AG10803 (cell line): ENCODE results near the gene SLC9A9.

ENCODE experiments used
- DNase-seq: peaks from one replicate; pipeline ENCODE4 v3.0.0; 2010; ENCODE audit warnings: low read depth
- H3K4me3 ChIP-seq: 2 replicates; pipeline ENCODE4 v1.5.1; 2011; ENCODE audit warnings: mild to moderate bottlenecking, low read length, control low read depth
- TF ChIP-seq, protein P1 (sequence below): conservative IDR thresholded peaks from 2 replicates; pipeline ENCODE4 v1.5.1; 2011; ENCODE audit warnings: mild to moderate bottlenecking, low read length, control low read depth, inconsistent platforms

Gene SLC9A9

GRCh38 chr3:143396790-143397189, 451.5 kb downstream of the SLC9A9 start:
- no peak for DNase-seq
- H3K4me3 ChIP-seq = no peak overlapping the region
- TF ChIP-seq, protein P1, sequence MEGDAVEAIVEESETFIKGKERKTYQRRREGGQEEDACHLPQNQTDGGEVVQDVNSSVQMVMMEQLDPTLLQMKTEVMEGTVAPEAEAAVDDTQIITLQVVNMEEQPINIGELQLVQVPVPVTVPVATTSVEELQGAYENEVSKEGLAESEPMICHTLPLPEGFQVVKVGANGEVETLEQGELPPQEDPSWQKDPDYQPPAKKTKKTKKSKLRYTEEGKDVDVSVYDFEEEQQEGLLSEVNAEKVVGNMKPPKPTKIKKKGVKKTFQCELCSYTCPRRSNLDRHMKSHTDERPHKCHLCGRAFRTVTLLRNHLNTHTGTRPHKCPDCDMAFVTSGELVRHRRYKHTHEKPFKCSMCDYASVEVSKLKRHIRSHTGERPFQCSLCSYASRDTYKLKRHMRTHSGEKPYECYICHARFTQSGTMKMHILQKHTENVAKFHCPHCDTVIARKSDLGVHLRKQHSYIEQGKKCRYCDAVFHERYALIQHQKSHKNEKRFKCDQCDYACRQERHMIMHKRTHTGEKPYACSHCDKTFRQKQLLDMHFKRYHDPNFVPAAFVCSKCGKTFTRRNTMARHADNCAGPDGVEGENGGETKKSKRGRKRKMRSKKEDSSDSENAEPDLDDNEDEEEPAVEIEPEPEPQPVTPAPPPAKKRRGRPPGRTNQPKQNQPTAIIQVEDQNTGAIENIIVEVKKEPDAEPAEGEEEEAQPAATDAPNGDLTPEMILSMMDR = no peak

DNA sequence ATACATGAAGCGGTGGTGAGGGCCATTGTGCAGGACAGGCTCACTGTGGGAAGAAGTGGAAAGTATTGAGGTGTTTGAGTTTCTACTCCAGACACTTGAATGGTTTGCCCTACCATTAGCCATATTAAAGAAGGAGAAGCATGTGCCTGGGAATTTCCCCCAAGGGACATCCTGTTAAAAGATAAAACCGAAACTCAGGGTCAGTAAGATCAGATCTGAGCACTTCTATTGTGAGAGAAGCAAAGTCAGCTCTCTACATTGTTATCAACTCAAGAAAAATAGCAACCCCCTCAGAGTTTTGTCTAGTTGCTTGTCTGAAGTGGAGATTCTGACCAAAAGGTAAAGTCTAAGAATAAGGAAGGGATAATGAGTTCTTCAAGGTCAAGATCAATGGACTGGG, 458.9 kb downstream of the SLC9A9 start:
- TF ChIP-seq, protein P1 = no peak
- H3K4me3 ChIP-seq = no peak overlapping the region
- DNase-seq = no peak

GRCh38 chr3:143387425-143387824, 460.8 kb downstream of the SLC9A9 start:
- TF ChIP-seq, protein P1 = no peak
- DNase-seq = no peak
- H3K4me3 ChIP-seq = no peak overlapping the region

DNA sequence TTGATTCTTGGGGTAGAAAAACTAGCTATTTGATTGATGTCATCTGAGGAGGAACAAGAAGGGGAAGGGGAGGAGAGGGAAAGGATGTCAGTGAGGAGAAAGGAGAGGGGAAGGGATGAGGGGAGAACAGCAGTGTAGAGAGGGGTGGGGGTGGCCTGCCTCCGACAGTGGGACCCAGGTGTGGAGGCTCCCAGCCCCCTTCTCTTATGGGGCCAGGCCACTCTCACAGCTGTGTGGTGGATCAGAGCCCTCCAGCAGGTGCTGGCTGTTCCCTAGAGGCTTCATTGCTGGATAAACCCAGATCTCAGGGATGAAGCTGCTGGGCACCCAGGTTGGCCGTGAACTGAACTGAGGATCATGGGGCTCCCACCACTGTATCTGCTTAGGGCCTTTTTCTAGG, 464.2 kb downstream of the SLC9A9 start:
- DNase-seq = no peak
- TF ChIP-seq, protein P1 = no peak
- H3K4me3 ChIP-seq = no peak overlapping the region

DNA sequence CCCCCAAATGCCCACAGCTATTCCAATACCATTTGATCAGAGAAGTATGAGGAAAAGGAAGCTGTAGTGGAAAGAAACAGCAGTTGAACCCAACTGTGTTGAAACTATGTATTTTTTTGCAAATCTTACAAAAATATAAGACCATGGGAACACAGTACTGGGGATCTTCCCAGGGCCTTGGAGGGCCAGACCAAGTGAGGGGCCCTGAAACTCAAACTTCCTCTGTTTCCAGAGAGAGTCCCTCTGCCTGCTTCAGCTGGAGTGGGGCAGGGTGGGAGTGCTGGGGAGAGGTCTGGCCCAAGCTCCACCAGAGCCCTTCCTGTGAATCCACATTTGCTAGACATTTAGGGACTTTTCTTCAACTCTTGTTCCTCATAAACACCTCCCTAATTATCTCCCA, 464.8 kb downstream of the SLC9A9 start:
- TF ChIP-seq, protein P1 = no peak
- DNase-seq = no peak
- no peak overlapping the region for H3K4me3 ChIP-seq

GRCh38 chr3:143382816-143383215, 465.5 kb downstream of the SLC9A9 start:
- TF ChIP-seq, protein P1 = no peak
- no peak overlapping the region for H3K4me3 ChIP-seq
- DNase-seq = no peak

- no peak overlapping the region for H3K4me3 ChIP-seq
- TF ChIP-seq, protein P1 = no peak
- no peak for DNase-seq
These were observed 467.8 kb downstream of the SLC9A9 start for GRCh38 chr3:143380449-143380848.
